Spleen (tissue), 11 donors: ENCODE data around the gene PIF1. TPM values are rescaled to one million over a fixed set of nuclear protein-coding genes. Genes with fewer than 3 reads are reported as not detected.
A peak's percentile ranks its signal among the peaks of the same experiment; 100 is the strongest.

ENCODE experiments used
- DNase-seq: peaks from one replicate; pipeline ENCODE4 v3.0.0-alpha.2; 2020
- H3K27ac ChIP-seq, 8 donors: fragments of 200-600 bp; sonication (generic) in 7 of 8; 1 replicate in 4 of 8; 2 replicates in 4 of 8; pipeline versions ENCODE4 v1.5.0 to v1.8.0; 2016 to 2021; ENCODE audit warnings: inconsistent platforms in 4 of 8, mild to moderate bottlenecking in 4 of 8, moderate library complexity in 1 of 8
- H3K27me3 ChIP-seq, 7 donors: fragments of 200-600 bp; sonication (generic) in 6 of 7; replicated peaks in 1 of 7; 1 replicate in 4 of 7; 2 replicates in 3 of 7; pipeline versions ENCODE4 v1.5.0 to v1.8.0; 2016 to 2021; ENCODE audit warnings: inconsistent platforms in 3 of 7, mild to moderate bottlenecking in 1 of 7
- H3K36me3 ChIP-seq, 6 donors: fragments of 200-600 bp; sonication (generic) in 5 of 6; 1 replicate in 4 of 6; 2 replicates in 2 of 6; pipeline versions ENCODE4 v1.5.0 to v1.8.0; 2016 to 2021; ENCODE audit warnings: inconsistent platforms in 2 of 6
- H3K4me1 ChIP-seq, 6 donors: fragments of 200-600 bp; sonication (generic) in 5 of 6; 1 replicate in 3 of 6; 2 replicates in 3 of 6; pipeline versions ENCODE4 v1.5.0 to v1.8.0; 2016 to 2021; ENCODE audit warnings: inconsistent platforms in 3 of 6
- H3K4me3 ChIP-seq, 8 donors: fragments of 200-600 bp; sonication (generic) in 7 of 8; 1 replicate in 4 of 8; 2 replicates in 4 of 8; pipeline versions ENCODE4 v1.5.0 to v1.8.0; 2016 to 2021; ENCODE audit warnings: inconsistent platforms in 4 of 8, mild to moderate bottlenecking in 4 of 8, moderate library complexity in 2 of 8
- H3K9me3 ChIP-seq, 8 donors: fragments of 200-600 bp; sonication (generic) in 7 of 8; 1 replicate in 4 of 8; 2 replicates in 4 of 8; pipeline versions ENCODE4 v1.5.0 to v1.8.0; 2016 to 2021; ENCODE audit warnings: inconsistent platforms in 4 of 8
- POLR2A ChIP-seq, 3 donors: fragments of 450-650 bp; IDR thresholded peaks; one replicate each; pipeline ENCODE4 v1.5.1; 2017; ENCODE audit warnings: antibody characterized with exemption in 3 of 3, mild to moderate bottlenecking in 1 of 3
- POLR2AphosphoS5 ChIP-seq, 3 donors: sonication (generic); formaldehyde crosslinking; IDR thresholded peaks; one replicate each; pipeline ENCODE4 v1.5.1; 2017; ENCODE audit warnings: antibody characterized with exemption in 3 of 3
- WGBS, 5 donors: extraction: QIAGEN DNeasy Blood & Tissue Kit in 3 of 5; methylation state at CpG; one replicate each; pipeline versions ENCODE4 v1.1.5 to v1.1.7; 2013 to 2018; 5-methylcytosine and 5-hydroxymethylcytosine counted together
- intact Hi-C: fragments of 100-400 bp; cut with DNase I; formaldehyde crosslinking; loops from one replicate; pipeline ENCODE4 v1.15.0; 2023; ENCODE audit warnings: low total_unique reads
- polyA plus RNA-seq, 3 donors: library from polyadenylated mRNA; stranded (reverse); fragments of 200-250 nt; gene quantifications; one replicate each; pipeline ENCODE4 v1.2.1, GENCODE V29; 2013
- total RNA-seq, 7 donors: library from RNA; depleted of rRNA in 3 of 7; stranded (reverse); fragments of >200 nt in 3 of 7; fragmentation: NEBNext Ultra II Directional in 4 of 7; extraction: Animal tissue kit (Norgen Biotek cat#: 25700) in 4 of 7; gene quantifications; one replicate each; pipeline versions ENCODE4 v1.1.0 to v1.2.1, GENCODE V29; 2016 to 2021
- TF ChIP-seq, protein P1 (sequence below), 11 experiments: fragments of 200-600 bp in 7 of 11; fragments of 450-650 bp in 4 of 11; sonication (generic) in 4 of 11; IDR thresholded peaks in 8 of 11; conservative IDR thresholded peaks in 3 of 11; 1 replicate in 7 of 11; 2 replicates in 4 of 11; pipeline versions ENCODE4 v1.4.0 to v1.8.0; 2016 to 2021; ENCODE audit warnings: antibody characterized with exemption in 11 of 11, inconsistent platforms in 4 of 11, mild to moderate bottlenecking in 1 of 11
- donor health status: healthy with polysubstance abuse.
- donor health status: DM: no; HTN: no; CAD: no; lungs with moderate emphysema.
- donor health status: DM: no; HTN: no; CAD: no.
- donor health status: Bipolar disorder and iron deficiency.
- donor health status: healthy.
- donor health status: DM: no; HTN: no; CAD: no.
- donor health status: DM: yes; HTN: yes; CAD: no.

PIF1 gene
- total and polyA plus RNA-seq, 10 donors, result 3.8 to 10.3 (median 6.8) TPM

DNA sequence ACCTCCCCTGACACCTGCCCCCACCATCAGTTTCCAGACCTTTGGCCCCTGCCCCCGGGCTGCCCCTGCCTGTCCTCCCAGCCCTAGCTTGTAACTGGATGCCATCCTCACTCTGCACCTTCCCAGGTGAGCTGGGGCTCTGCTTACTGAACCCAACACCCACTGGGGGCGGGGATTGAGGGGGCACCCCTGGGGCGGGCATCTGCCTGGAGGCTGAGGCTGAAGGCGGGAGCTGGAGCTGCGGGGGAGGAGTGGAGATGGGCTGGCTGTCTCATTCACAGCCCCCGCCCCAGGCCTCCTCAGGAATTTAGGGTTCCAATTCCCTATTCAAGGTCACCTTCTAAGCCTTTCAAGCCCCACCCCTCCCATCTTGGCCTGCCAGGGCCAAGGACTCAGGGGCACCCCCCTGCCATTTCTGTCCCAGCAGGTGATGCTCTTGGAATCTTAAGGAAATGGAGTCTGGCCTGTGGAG, 17.7 kb downstream of the PIF1 start:
- Histone ChIP-seq H3K4me1 (peaks cover 0 to 11% (median 4%) of the 10 kb centered on the region in 6 donors), H3K27me3 (no peaks in the 10 kb centered on the region), H3K27ac (no peak overlapping the region), H3K9me3 (no peaks in the 10 kb centered on the region), H3K36me3 (no peaks in the 10 kb centered on the region), H3K4me3 (no peak overlapping the region)
- WGBS, 5 donors, result 73 to 82% (median 80%) methylated on average over 2 to 6 of the region's 6 CpGs
- intact Hi-C loops, result loop anchor here (2.0 kb wide), 1 partner anchor 75 kb away; no protein-coding TSS in a partner anchor
- DNase-seq, result peak; percentile 35
- no peak for TF ChIP-seq POLR2AphosphoS5 (IDR thresholded peaks at IDR 0.05)
- TF ChIP-seq POLR2A (IDR thresholded peaks at IDR 0.05), result no peak
- TF ChIP-seq, protein P1, sequence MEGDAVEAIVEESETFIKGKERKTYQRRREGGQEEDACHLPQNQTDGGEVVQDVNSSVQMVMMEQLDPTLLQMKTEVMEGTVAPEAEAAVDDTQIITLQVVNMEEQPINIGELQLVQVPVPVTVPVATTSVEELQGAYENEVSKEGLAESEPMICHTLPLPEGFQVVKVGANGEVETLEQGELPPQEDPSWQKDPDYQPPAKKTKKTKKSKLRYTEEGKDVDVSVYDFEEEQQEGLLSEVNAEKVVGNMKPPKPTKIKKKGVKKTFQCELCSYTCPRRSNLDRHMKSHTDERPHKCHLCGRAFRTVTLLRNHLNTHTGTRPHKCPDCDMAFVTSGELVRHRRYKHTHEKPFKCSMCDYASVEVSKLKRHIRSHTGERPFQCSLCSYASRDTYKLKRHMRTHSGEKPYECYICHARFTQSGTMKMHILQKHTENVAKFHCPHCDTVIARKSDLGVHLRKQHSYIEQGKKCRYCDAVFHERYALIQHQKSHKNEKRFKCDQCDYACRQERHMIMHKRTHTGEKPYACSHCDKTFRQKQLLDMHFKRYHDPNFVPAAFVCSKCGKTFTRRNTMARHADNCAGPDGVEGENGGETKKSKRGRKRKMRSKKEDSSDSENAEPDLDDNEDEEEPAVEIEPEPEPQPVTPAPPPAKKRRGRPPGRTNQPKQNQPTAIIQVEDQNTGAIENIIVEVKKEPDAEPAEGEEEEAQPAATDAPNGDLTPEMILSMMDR (IDR thresholded peaks at IDR 0.05 in 8 of 11, conservative IDR thresholded peaks at IDR 0.05 in 3 of 11), result no peak

DNA sequence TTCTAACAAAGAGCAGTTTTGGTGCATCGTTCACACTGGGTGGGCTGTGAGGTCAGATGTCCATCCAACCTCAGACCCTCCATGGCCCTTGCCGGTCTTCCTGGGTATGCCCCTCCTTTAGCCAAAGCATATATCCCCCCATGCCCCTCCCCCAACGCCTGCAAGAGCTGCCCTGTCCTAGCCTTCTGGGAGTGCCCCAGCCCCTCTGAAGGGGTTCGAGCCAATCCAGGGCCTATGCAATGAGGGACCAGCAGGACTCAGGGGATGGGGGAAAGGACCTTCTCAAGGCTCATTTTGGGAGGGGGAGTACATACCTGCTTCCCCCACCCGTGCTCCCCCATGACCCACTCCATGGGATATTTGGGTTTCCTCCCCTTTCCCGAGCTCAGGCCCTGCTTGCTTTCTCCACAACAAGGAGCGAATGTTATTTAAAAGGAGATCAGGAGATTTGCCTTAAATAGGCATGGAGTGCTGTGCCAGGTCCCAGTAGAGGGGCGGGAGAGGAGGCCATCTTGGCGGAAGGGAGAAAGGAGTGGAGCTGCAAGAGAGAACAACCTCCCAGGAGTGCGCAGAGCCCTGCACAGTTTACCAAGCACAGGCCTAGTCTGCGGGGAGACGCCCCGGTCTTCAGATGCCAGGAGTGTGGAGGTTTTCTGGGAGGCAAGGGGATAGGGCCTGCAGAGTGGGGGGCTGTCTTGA, 18.2 kb downstream of the PIF1 start:
- WGBS, 5 donors, result 81 to 86% (median 84%) methylated on average over 13 of the region's 13 CpGs
- no peak overlapping the region for H3K27ac ChIP-seq
- H3K9me3 ChIP-seq, result no peaks in the 10 kb centered on the region
- peaks cover under 1 to 16% (median 7%) of the 10 kb centered on the region in 6 donors for H3K4me1 ChIP-seq
- peak; percentile 59 for DNase-seq
- no peaks in the 10 kb centered on the region for H3K36me3 ChIP-seq
- no peak overlapping the region for H3K4me3 ChIP-seq
- TF ChIP-seq POLR2A (IDR thresholded peaks at IDR 0.05) (no peak), POLR2AphosphoS5 (IDR thresholded peaks at IDR 0.05) (no peak)
- TF ChIP-seq, protein P1 (IDR thresholded peaks at IDR 0.05 in 8 of 11, conservative IDR thresholded peaks at IDR 0.05 in 3 of 11), result no peak
- H3K27me3 ChIP-seq, result no peaks in the 10 kb centered on the region
- intact Hi-C loops, result no loop called here

GRCh38 chr15:64806509-64806908, 18.9 kb downstream of the PIF1 start:
- DNase-seq, result no peak
- peaks cover 6 to 23% (median 12%) of the 10 kb centered on the region in 6 donors for H3K4me1 ChIP-seq
- intact Hi-C loops, result no loop called here
- no peak overlapping the region for H3K27ac ChIP-seq
- WGBS, 5 donors, result 75 to 82% (median 78%) methylated on average over 5 to 6 of the region's 6 CpGs
- no peaks in the 10 kb centered on the region for H3K36me3 ChIP-seq
- no peak for TF ChIP-seq POLR2AphosphoS5 (IDR thresholded peaks at IDR 0.05)
- TF ChIP-seq, protein P1 (IDR thresholded peaks at IDR 0.05 in 8 of 11, conservative IDR thresholded peaks at IDR 0.05 in 3 of 11), result no peak
- TF ChIP-seq POLR2A (IDR thresholded peaks at IDR 0.05), result no peak
- no peak overlapping the region for H3K4me3 ChIP-seq
- no peaks in the 10 kb centered on the region for H3K9me3 ChIP-seq
- no peaks in the 10 kb centered on the region for H3K27me3 ChIP-seq

DNA sequence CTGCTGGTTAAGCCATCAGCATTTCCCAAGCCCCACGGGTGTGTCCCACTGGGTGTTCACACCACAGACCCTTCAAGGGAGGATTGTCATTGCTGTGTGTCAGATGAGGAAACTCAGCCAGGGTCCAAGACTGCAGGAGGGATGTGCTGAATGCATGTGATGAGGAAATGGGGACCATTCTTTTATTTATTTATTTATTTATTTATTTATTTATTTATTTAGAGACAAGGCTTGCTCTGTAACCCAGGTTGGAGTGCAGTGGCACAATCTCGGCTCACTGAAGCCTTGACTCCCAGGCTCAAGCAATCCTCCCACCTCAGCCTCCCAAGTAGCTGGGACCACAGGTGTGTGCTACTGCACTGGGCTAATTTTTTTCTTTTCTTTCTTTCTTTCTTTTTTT, 20.8 kb downstream of the PIF1 start:
- WGBS, 5 donors, result 34 to 57% (median 42%) methylated on average over 2 of the region's 2 CpGs
- Histone ChIP-seq H3K36me3 (no peaks in the 10 kb centered on the region), H3K4me3 (no peak overlapping the region)

More for the DNA sequence above, 20.8 kb downstream of the PIF1 start:
- no peak overlapping the region for H3K27ac ChIP-seq
- no peaks in the 10 kb centered on the region for H3K9me3 ChIP-seq
- H3K4me1 ChIP-seq, result peaks cover 6 to 16% (median 9%) of the 10 kb centered on the region in 6 donors
- intact Hi-C loops, result no loop called here
- no peak for DNase-seq
- TF ChIP-seq POLR2A (IDR thresholded peaks at IDR 0.05), result no peak
- no peak for TF ChIP-seq POLR2AphosphoS5 (IDR thresholded peaks at IDR 0.05)
- TF ChIP-seq, protein P1 (IDR thresholded peaks at IDR 0.05 in 8 of 11, conservative IDR thresholded peaks at IDR 0.05 in 3 of 11), result no peak
- no peaks in the 10 kb centered on the region for H3K27me3 ChIP-seq
